A673 (cell line): ENCODE results near the gene AGAP1.

Experiments used
- CTCF ChIP-seq: fragments of 300-800, 200-600 bp; sonication (generic); conservative IDR thresholded peaks from 2 replicates; pipeline ENCODE4 v1.5.1; 2017; ENCODE audit warnings: low read depth, mild to moderate bottlenecking, antibody characterized with exemption, low read length, moderate library complexity, mixed read lengths
- EZH2 ChIP-seq: fragments of 200-600 bp; sonication (generic); IDR thresholded peaks from 2 replicates; pipeline ENCODE4 v1.6.1; 2017; ENCODE audit warnings: borderline replicate concordance, low read depth, mild to moderate bottlenecking, mixed read lengths, antibody characterized with exemption, low read length; ENCODE audit not compliant: poor library complexity, severe bottlenecking

DNA sequence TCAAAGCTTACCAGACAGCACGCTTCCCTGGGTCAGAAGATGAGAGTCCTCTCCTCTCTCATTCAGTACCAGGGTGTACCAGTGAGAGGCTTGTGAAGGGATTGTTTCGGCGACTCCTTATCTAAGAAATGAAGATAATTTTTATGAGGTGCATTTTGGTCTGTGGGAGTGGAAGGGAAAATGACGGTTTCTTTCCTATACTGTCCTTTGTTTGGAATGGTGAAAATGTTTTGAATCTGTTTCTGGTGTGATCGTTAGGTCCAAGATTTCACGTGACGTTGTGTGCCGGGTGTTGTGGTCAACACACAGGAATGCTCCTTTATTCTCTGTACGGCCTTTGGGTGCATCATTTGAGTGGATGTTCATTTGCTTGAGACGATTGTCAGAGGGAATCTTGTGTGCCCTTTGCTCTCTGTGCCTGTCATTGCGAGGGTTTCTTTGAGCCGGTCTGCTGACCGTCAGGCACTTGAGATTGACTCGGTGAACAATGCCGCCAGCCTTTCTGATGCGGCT lies 183.5 kb downstream of the AGAP1 start:
- TF ChIP-seq CTCF (no peak), EZH2 (no peak)
